Upper lobe of left lung (tissue), 4 donors: ENCODE measurements around the gene ARL5C.
A peak's percentile ranks its signal among the peaks of the same experiment; 100 is the strongest.

Experiments
- CTCF ChIP-seq, 6 experiments: fragments of 450-650 bp in 4 of 6; fragments of 200-600 bp in 2 of 6; sonication (generic) in 2 of 6; IDR thresholded peaks; one replicate each; pipeline ENCODE4 v1.5.1; 2016 to 2019; ENCODE audit warnings: antibody characterized with exemption in 6 of 6
- EP300 ChIP-seq, 4 donors: sonication (generic); formaldehyde crosslinking; IDR thresholded peaks; one replicate each; pipeline ENCODE4 v1.5.1; 2017; ENCODE audit warnings: antibody characterized with exemption in 4 of 4, control low read depth in 2 of 4
- POLR2A ChIP-seq, 4 donors: fragments of 450-650 bp; IDR thresholded peaks; one replicate each; pipeline ENCODE4 v1.5.1; 2016 to 2017; ENCODE audit warnings: antibody characterized with exemption in 4 of 4, mild to moderate bottlenecking in 2 of 4
- POLR2AphosphoS5 ChIP-seq, 2 donors: sonication (generic); formaldehyde crosslinking; IDR thresholded peaks; one replicate each; pipeline ENCODE4 v1.5.1; 2017; ENCODE audit warnings: antibody characterized with exemption in 2 of 2

- no peak for TF ChIP-seq POLR2A (IDR thresholded peaks at IDR 0.05)
- no peak for TF ChIP-seq CTCF (IDR thresholded peaks at IDR 0.05)
- TF ChIP-seq POLR2AphosphoS5 (IDR thresholded peaks at IDR 0.05), result peak; percentile 74 to 78
- TF ChIP-seq EP300 (IDR thresholded peaks at IDR 0.05), result no peak
Measured at GRCh38 chr17:39199820-39200069, 33.8 kb upstream of the ARL5C start.
